ENCODE measurements around the gene BEND5. TPM values are rescaled to one million over a fixed set of nuclear protein-coding genes. Genes with fewer than 3 reads are reported as not detected.

BEND5 gene
- total and polyA plus RNA-seq, 11 donors = 0.85 to 6.4 (median 3.5) TPM

- Histone ChIP-seq H3K9me3 (no peaks in the 10 kb centered on the region), H3K36me3 (no peaks in the 10 kb centered on the region), H3K27ac (no peak overlapping the region), H3K4me1 (no peaks in the 10 kb centered on the region), H3K27me3 (no peaks in the 10 kb centered on the region), H3K4me3 (no peak overlapping the region)
- ATAC-seq (no peak), DNase-seq (no peak)
- WGBS, 4 donors = 92 to 96% (median 94%) methylated on average over 1 of the region's 1 CpG
- intact Hi-C loops (cut with DNase I) = no loop called here
- TF ChIP-seq, protein P1, sequence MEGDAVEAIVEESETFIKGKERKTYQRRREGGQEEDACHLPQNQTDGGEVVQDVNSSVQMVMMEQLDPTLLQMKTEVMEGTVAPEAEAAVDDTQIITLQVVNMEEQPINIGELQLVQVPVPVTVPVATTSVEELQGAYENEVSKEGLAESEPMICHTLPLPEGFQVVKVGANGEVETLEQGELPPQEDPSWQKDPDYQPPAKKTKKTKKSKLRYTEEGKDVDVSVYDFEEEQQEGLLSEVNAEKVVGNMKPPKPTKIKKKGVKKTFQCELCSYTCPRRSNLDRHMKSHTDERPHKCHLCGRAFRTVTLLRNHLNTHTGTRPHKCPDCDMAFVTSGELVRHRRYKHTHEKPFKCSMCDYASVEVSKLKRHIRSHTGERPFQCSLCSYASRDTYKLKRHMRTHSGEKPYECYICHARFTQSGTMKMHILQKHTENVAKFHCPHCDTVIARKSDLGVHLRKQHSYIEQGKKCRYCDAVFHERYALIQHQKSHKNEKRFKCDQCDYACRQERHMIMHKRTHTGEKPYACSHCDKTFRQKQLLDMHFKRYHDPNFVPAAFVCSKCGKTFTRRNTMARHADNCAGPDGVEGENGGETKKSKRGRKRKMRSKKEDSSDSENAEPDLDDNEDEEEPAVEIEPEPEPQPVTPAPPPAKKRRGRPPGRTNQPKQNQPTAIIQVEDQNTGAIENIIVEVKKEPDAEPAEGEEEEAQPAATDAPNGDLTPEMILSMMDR (IDR thresholded peaks at IDR 0.05) = no peak
Observed at GRCh38 chr1:48717082-48717481, 59.6 kb downstream of the BEND5 start.

- WGBS, 4 donors = 78 to 89% (median 84%) methylated on average over 5 of the region's 5 CpGs
- no peaks in the 10 kb centered on the region for H3K36me3 ChIP-seq
- H3K4me3 ChIP-seq = no peak overlapping the region
- TF ChIP-seq, protein P1 (IDR thresholded peaks at IDR 0.05) = no peak
- no peak for TF ChIP-seq POLR2A (IDR thresholded peaks at IDR 0.05)
- no peaks in the 10 kb centered on the region for H3K9me3 ChIP-seq
- no peaks in the 10 kb centered on the region for H3K27me3 ChIP-seq
- intact Hi-C loops (cut with DNase I) = no loop called here
- ATAC-seq (no peak), DNase-seq (no peak)
- no peak overlapping the region for H3K27ac ChIP-seq
- no peaks in the 10 kb centered on the region for H3K4me1 ChIP-seq
Observed at GRCh38 chr1:48715921-48716320, 60.8 kb downstream of the BEND5 start.

- no peaks in the 10 kb centered on the region for H3K9me3 ChIP-seq
- H3K4me1 ChIP-seq = no peaks in the 10 kb centered on the region
- intact Hi-C loops (cut with DNase I) = no loop called here
- H3K27ac ChIP-seq = no peak overlapping the region
- DNase-seq = no peak
- ATAC-seq = no peak
- WGBS, 4 donors = 77 to 98% (median 93%) methylated on average over 2 of the region's 2 CpGs
- no peak overlapping the region for H3K4me3 ChIP-seq
- H3K36me3 ChIP-seq = no peaks in the 10 kb centered on the region
- TF ChIP-seq, protein P1 (IDR thresholded peaks at IDR 0.05) = no peak
- no peak for TF ChIP-seq POLR2A (IDR thresholded peaks at IDR 0.05)
- peaks cover 0 to 3% (median 0%) of the 10 kb centered on the region in 9 donors for H3K27me3 ChIP-seq
Observed at GRCh38 chr1:48710915-48711314, 65.8 kb downstream of the BEND5 start.

DNA sequence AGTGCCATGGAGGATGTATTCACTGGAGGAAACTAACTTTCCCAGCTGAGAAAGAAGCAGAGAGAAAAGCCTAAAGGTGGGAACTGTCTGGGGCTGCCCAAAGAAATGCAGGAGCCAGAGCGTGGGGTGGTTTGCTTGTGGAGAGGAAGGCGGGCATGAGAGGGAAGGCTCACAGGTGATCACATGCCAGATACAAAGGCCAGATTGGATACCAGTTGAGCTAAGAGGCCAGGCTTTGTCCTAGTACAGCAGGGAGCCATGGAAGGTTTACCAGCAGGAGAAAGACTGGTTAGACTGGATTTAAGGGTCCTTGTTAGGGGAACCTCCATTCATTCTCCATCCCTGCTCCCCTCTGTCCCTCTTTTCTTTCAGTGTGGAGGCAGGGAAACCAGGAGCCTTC is 66.4 kb downstream of the BEND5 start:
- intact Hi-C loops (cut with DNase I) = no loop called here
- Histone ChIP-seq H3K9me3 (no peaks in the 10 kb centered on the region), H3K4me1 (no peaks in the 10 kb centered on the region), H3K27me3 (peaks cover 0 to 3% (median 0%) of the 10 kb centered on the region in 9 donors), H3K4me3 (no peak overlapping the region), H3K36me3 (no peaks in the 10 kb centered on the region), H3K27ac (no peak overlapping the region)
- no peak for DNase-seq
- WGBS, 4 donors = 88 to 96% (median 91%) methylated on average over 2 of the region's 2 CpGs
- no peak for ATAC-seq
- TF ChIP-seq, protein P1 (IDR thresholded peaks at IDR 0.05) = no peak
- no peak for TF ChIP-seq POLR2A (IDR thresholded peaks at IDR 0.05)
